NCI-H2227 treated with DMSO at 0.1 percent for 48 hours (cell line): ENCODE results near the gene PCNX3.

Experiments used
- DNase-seq: peaks from one replicate; lab custom pipeline; 2025; lab: John Stamatoyannopoulos, UW

The PCNX3 gene

DNA sequence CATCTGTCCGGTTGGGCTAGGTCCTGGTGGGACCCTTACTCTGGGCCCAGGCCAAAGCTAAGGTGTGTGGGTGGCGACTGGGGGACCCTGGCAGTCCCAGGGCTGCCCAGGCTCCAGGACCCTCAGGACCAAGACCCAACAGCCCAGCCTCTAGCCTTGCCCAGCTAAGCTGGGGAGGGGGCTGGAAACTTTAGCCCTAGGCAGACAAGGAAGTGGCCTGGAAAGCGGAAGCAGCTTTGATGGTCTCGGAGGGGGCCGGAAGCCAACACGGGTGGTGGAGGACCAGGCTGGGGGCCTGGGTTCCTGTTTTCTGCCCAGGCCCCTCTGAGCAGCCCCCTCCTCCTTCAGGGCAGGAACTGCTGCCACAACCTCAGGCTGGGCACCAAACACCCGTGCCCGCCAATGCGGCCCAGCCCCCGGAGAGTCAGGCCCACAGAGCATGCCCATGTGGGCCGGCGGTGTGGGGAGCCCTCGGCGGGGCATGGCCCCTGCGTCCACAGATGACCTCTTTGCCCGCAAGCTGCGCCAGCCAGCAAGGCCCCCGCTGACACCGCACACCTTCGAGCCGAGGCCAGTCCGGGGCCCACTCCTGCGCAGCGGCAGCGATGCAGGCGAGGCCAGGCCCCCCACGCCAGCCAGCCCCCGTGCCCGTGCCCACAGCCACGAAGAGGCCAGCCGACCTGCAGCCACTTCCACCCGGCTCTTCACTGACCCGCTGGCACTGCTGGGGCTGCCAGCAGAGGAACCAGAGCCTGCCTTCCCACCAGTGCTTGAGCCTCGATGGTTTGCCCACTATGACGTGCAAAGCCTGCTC lies 25.1 kb downstream of the PCNX3 start:
- DNase-seq: no peak

DNA sequence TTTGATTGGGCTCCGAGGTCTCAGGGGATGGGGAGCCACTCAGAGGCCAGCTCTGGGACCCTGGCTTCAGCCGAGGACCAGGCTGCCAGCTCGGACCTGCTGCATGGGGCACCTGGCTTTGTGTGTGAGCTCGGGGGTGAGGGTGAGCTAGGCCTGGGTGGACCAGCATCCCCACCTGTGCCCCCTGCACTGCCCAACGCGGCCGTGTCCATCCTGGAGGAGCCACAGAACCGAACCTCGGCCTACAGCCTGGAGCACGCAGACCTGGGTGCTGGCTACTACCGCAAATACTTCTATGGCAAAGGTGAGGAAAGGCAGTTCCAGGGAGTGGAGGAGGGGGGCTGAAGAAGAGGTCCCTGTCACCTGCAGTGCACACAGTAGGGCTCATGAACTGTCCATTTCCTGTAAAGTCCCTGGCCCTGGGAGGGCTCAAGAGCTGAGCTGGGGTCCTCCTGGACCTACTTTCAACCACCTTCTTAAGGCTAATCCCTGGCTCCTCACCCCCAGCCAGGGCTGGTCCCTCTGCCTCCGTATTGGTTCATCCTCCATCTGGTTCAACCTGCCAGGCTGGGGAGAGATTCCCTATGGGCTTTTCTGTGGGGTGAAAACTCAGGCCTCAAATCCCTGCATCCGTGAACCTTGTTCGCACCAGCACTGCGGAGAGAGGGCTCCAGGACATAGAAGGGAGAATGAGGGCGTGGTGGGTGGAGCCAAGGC lies 25.9 kb downstream of the PCNX3 start:
- no peak for DNase-seq

DNA sequence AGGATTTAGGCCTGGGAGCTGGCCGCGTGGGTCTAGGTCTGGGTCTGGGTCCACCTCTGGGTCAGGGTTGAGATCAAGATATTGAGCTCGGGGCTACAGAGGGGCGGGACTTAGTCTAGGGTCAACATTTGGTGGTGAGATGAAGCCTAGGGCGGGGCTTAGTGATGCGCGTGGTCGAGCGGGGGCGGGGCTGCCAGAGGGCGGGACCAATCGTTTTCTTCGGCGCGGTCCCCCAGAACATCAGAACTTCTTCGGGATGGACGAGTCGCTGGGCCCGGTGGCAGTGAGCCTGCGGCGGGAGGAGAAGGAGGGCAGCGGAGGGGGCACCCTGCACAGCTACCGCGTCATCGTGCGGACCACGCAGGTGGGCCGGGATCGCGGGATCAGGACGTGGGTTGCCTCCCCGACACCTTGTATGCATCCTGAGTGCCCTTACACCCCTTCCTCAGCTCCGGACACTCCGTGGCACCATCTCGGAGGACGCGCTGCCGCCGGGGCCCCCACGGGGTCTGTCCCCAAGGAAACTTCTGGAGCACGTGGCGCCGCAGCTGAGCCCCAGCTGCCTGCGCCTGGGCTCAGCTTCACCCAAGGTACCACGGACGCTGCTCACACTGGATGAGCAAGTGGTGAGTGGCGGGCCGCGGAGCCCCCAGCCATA lies 26.6 kb downstream of the PCNX3 start:
- no peak for DNase-seq

GRCh38 chr11:65643971-65644370 lies 28.4 kb downstream of the PCNX3 start:
- DNase-seq: no peak

DNA sequence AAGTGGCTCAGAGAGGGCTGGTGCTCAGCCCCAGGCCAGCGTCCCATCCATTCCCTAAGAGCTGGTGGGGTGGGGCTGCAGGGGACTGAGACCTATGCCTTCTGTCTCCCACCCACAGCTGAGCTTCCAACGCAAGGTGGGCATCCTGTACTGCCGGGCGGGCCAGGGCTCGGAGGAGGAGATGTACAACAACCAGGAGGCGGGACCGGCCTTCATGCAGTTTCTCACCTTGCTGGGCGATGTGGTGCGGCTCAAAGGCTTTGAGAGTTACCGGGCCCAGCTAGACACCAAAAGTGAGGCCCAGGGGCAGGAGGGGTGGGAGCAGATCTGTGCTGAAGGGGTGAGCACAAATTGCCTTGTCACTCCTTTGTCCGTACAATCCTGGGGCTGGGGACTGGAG lies 29.3 kb downstream of the PCNX3 start:
- no peak for DNase-seq

DNA sequence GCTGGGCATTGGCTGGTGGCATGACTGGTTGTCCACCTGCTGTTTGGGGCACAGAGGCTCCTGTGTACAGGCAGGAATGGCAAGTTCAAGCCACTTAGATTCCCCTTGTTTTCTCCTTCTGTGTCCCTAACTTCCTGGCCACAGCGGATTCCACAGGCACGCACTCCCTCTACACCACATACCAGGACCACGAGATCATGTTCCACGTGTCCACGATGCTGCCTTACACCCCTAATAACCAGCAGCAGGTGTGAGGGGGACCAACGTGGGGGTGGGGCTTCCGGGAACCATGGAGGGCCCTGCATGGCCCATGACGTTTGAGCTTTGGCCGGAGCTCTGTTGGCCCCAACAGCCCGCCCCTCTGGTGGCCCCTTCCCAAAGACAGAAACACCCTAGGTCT lies 30.1 kb downstream of the PCNX3 start:
- DNase-seq: no peak

DNA sequence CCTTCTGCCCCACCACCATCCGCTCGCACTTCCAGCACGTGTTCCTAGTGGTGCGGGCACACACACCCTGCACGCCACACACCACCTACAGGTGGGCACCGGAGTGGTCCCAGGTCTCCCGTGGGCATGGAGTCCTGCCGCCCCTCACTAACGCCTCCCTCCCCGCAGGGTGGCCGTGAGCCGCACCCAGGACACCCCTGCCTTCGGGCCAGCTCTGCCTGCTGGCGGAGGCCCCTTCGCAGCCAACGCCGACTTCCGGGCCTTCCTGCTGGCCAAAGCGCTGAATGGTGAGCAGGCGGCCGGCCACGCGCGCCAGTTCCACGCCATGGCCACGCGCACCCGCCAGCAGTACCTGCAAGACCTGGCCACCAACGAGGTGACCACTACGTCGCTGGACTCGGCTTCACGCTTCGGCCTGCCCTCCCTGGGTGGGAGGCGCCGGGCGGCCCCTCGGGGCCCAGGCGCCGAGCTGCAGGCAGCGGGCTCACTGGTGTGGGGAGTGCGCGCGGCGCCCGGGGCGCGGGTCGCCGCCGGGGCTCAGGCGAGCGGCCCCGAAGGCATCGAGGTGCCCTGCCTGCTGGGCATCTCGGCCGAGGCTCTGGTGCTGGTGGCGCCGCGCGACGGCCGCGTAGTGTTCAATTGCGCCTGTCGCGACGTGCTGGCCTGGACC lies 30.8 kb downstream of the PCNX3 start:
- no peak for DNase-seq

GRCh38 chr11:65646958-65647701 lies 31.6 kb downstream of the PCNX3 start:
- no peak for DNase-seq

DNA sequence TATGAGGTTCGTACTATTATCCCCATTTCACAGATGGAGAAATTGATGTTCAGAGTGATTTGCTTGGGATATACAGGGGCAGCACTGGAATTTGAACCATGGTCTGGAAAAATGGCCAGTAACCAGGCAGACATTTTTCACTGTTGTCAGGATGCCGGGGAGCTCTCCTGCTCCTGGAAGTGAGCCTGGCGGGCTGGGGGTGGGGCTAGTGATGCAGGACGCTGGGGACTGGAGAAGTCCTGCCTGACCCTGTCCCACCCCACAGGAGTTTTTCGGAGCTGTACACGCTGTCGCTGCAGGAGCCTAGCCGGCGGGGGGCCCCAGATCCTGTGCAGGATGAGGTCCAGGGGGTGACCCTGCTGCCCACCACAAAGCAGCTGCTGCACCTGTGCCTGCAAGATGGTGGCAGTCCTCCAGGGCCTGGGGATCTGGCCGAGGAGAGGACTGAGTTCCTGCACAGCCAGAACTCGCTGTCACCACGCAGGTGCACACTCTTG lies 33.5 kb downstream of the PCNX3 start:
- DNase-seq: no peak

GRCh38 chr11:65649656-65650546 lies 34.3 kb downstream of the PCNX3 start:
- no peak for DNase-seq

DNA sequence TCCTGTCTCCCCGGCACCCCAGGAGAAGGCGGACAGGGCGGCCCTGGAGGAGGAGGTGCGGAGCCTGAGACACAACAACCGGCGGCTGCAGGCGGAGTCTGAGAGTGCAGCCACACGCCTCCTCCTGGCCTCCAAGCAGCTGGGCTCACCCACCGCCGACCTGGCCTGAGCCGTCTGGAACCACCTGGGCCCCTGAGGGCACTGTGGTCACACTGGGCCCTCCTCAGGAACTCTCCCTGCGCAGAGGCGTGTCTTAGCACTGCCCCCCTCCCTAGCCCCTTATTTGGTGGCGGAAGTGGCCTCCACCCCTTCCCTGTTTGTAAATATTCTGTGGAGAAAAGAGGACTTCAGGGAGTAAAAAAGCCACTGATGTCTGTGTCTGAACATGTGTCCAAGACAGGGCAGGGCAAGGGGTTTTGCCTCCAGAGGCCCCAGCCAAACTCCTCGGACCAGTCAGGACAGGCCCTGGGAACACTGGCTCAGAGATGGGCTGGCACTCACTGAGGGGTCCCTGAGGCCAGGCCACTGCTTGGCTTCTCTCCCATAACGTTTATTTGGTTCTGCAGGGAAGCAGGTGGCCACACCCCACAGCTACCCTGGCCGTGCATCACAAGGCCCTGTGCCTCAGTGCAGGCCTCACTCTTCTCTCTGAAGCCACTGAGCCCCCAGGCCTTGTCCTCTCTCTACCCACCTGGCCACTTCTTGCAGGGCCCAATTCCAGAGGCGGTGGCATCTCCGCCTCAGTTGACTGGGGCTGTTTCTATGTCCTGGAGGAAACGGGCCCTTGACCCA lies 35.2 kb downstream of the PCNX3 start:
- DNase-seq: no peak

DNA sequence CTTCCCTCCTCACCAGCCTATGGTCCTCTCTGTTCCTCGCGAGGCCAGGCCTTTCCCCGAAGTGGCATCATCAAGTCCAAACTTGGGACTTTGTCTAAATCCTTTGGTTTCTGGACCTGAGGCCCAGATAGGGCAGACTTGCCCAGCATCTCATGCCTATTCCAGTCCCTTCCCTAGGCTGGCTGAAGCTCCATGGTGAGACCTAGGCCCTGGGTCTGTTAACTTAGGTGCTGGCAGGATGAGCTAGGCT lies 35.7 kb downstream of the PCNX3 start:
- no peak for DNase-seq

GRCh38 chr11:65651589-65652510 lies 36.3 kb downstream of the PCNX3 start:
- no peak for DNase-seq

GRCh38 chr11:65652511-65653228 lies 37.1 kb downstream of the PCNX3 start:
- DNase-seq: peak; percentile 87

- peak; percentile 91 for DNase-seq
Measured at GRCh38 chr11:65653229-65654225, 38.0 kb downstream of the PCNX3 start.

- no peak for DNase-seq
Measured at GRCh38 chr11:65654375-65655349, 39.1 kb downstream of the PCNX3 start.
